ENCODE measurements around the gene SNX10.

Gene SNX10

DNA sequence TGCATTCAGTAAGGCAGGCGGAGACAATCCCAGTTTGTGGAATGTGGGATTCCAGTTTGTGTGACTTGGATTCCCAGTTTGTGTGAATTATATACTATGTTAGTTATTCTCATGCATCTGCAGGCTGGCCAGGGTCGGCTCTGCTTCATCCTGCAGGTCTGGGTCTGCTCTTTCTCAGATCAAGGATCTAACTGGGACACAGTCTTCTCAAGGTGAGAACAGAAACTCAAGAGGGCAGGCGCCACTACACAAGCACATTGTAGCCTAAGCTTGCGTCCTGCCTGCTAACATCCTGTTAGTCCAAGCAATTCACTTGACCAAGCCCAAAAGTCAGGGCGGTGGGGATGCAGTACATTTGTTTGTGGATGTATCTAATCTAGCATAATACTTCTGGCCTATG, 131.1 kb downstream of the SNX10 start:
- TF ChIP-seq POLR2A (IDR thresholded peaks at IDR 0.05; ENCODE audit: extremely low read depth, insufficient read length) = no peak
- no peak for TF ChIP-seq MYC (IDR thresholded peaks at IDR 0.05; ENCODE audit: low read depth, low read length)
- TF ChIP-seq, protein P1, sequence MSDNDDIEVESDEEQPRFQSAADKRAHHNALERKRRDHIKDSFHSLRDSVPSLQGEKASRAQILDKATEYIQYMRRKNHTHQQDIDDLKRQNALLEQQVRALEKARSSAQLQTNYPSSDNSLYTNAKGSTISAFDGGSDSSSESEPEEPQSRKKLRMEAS (IDR thresholded peaks at IDR 0.05; ENCODE audit: low read depth, low read length) = no peak
- TF ChIP-seq, protein P2, sequence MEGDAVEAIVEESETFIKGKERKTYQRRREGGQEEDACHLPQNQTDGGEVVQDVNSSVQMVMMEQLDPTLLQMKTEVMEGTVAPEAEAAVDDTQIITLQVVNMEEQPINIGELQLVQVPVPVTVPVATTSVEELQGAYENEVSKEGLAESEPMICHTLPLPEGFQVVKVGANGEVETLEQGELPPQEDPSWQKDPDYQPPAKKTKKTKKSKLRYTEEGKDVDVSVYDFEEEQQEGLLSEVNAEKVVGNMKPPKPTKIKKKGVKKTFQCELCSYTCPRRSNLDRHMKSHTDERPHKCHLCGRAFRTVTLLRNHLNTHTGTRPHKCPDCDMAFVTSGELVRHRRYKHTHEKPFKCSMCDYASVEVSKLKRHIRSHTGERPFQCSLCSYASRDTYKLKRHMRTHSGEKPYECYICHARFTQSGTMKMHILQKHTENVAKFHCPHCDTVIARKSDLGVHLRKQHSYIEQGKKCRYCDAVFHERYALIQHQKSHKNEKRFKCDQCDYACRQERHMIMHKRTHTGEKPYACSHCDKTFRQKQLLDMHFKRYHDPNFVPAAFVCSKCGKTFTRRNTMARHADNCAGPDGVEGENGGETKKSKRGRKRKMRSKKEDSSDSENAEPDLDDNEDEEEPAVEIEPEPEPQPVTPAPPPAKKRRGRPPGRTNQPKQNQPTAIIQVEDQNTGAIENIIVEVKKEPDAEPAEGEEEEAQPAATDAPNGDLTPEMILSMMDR (IDR thresholded peaks at IDR 0.05; ENCODE audit: low read depth, low read length) = no peak
- no peak overlapping the region for H3K4me3 ChIP-seq (ENCODE audit: low read depth, low read length)
- DNase-seq (ENCODE audit: low read depth) = no peak

DNA sequence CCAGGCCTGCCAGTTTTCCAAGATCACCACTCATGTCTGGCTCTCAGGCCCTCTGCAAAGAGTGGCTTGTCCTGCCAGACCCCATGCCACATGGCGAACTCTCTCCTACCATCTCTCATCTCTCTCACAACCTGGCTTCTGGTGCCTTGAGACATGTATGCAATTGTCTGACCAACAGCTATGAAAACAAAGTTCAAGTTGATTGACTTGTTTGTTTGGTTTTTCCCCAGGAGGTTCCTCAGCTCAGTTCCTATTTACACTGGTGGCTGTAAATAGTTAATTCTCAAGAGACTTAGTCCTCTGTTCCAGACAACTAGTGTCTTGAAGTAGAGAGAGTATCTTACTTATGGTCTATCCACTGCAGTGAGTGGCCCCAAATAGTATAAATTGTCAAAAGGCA, 131.8 kb downstream of the SNX10 start:
- no peak overlapping the region for H3K4me3 ChIP-seq (ENCODE audit: low read depth, low read length)
- no peak for DNase-seq (ENCODE audit: low read depth)
- TF ChIP-seq POLR2A (IDR thresholded peaks at IDR 0.05; ENCODE audit: extremely low read depth, insufficient read length) (no peak), MYC (IDR thresholded peaks at IDR 0.05; ENCODE audit: low read depth, low read length) (no peak)
- TF ChIP-seq, protein P1 (IDR thresholded peaks at IDR 0.05; ENCODE audit: low read depth, low read length) = no peak
- TF ChIP-seq, protein P2 (IDR thresholded peaks at IDR 0.05; ENCODE audit: low read depth, low read length) = no peak

All from NB4 (cell line).